ENCODE results near the gene MISFA. TPM values are rescaled to one million over a fixed set of nuclear protein-coding genes. Genes with fewer than 3 reads are reported as not detected.
A peak's percentile ranks its signal among the peaks of the same experiment; 100 is the strongest.

Gene MISFA
- total and polyA plus RNA-seq, 2 experiments from 2014 or later = 5.1 TPM; not detected in 1

DNA sequence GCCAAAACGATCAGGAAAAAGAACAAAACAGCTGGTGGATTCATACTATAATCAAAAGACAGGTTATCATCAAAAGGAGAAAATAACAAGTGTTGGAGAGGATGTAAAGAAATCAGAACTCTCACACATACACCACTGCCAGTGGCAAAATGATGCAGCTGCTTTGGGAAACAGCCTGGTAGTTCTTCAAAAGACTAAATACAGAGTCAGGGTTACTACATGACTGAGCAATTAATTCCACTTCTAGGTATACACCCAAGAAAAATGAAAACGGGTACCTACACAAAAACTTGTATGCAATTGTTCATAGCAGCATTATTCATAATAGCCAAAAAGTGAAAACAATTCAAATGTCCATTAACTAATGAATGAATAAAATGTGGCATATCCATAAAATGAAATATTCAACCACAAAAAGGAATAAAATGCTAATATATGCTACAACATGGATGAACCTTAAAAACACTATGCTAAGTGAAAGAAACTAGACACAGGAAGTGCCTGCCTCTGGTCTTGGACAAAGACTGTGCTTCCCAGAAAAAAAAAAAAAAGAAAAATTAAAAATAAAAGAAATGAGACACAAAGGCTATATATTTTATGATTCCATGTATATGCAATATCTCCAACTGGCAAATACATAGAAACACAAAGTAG lies 19.3 kb upstream of the MISFA start:
- H3K27ac Mint-ChIP-seq = no peak overlapping the region
- peaks cover 3% of the 10 kb centered on the region; the same call in 1 of the 3 replicates for H3K4me1 Mint-ChIP-seq
- no peaks in the 10 kb centered on the region for H3K9me3 Mint-ChIP-seq
- Histone ChIP-seq H3K4me1 (ENCODE audit: insufficient read depth) (peaks cover 5% of the 10 kb centered on the region; the same call in 1 of the 2 replicates), H3K9me2 (ENCODE audit: insufficient read depth) (no peaks in the 10 kb centered on the region), H3K79me2 (replicated peaks; ENCODE audit: insufficient read depth) (no peaks in the 10 kb centered on the region), H3K27me3 (ENCODE audit: insufficient read depth) (no peaks in the 10 kb centered on the region), H3K4me2 (no peak overlapping the region), H3K4me3 (no peak overlapping the region), H4K20me1 (replicated peaks; ENCODE audit: insufficient read depth) (no peaks in the 10 kb centered on the region; the same call in 1 of the 2 replicates), H3K36me3 (ENCODE audit: insufficient read depth) (no peaks in the 10 kb centered on the region), H2AFZ (no peak overlapping the region), H3F3A (replicated peaks; ENCODE audit: low read depth) (no peaks in the 10 kb centered on the region), H3K27ac (ENCODE audit: low read depth) (no peak overlapping the region)
- ATAC-seq = no peak
- DNase-seq (ENCODE audit: low spot score) = no peak
- TF ChIP-seq EZH2phosphoT487 (IDR thresholded peaks at IDR 0.05; ENCODE audit: unreplicated experiment) (no peak), ZNF331 (CRISPR knock-in tag; IDR thresholded peaks at IDR 0.05; ENCODE audit: low read depth) (no peak), NANOG (IDR thresholded peaks at IDR 0.05; ENCODE audit: borderline replicate concordance) (no peak), CTCF (conservative IDR thresholded peaks at IDR 0.05; ENCODE audit: low read depth in 2 of 2) (no peak), ZNF114 (CRISPR knock-in tag; IDR thresholded peaks at IDR 0.05) (no peak), CREB1 (CRISPR knock-in tag; IDR thresholded peaks at IDR 0.05; ENCODE audit: low read depth) (no peak), JUNB (IDR thresholded peaks at IDR 0.05; ENCODE audit: unreplicated experiment) (no peak), EZH2 (IDR thresholded peaks at IDR 0.05; ENCODE audit: low read depth, unreplicated experiment) (no peak), POLR2AphosphoS5 (IDR thresholded peaks at IDR 0.05; ENCODE audit: low read depth) (no peak)
- peaks cover 3% of the 10 kb centered on the region; the same call in 2 of the 3 replicates for H3K36me3 Mint-ChIP-seq (ENCODE audit: low read depth)
- H3K27me3 Mint-ChIP-seq (ENCODE audit: insufficient read depth, low read depth, poor library complexity) = peaks cover 5% of the 10 kb centered on the region
- H3K4me3 Mint-ChIP-seq = no peak overlapping the region

GRCh38 chr11:18581825-18582224 lies 17.8 kb upstream of the MISFA start:
- H3K9me2 ChIP-seq (ENCODE audit: insufficient read depth) = no peaks in the 10 kb centered on the region
- H3K4me1 ChIP-seq (ENCODE audit: insufficient read depth) = peaks cover 5% of the 10 kb centered on the region; the same call in 1 of the 2 replicates
- H3K36me3 Mint-ChIP-seq (ENCODE audit: low read depth) = no peaks in the 10 kb centered on the region
- H3K36me3 ChIP-seq (ENCODE audit: insufficient read depth) = no peaks in the 10 kb centered on the region
- no peaks in the 10 kb centered on the region for H3K27me3 ChIP-seq (ENCODE audit: insufficient read depth)
- peaks cover 3% of the 10 kb centered on the region; the same call in 1 of the 3 replicates for H3K4me1 Mint-ChIP-seq
- DNase-seq (ENCODE audit: low spot score) (no peak), ATAC-seq (no peak)
- no peak overlapping the region for H2AFZ ChIP-seq
- no peak overlapping the region for H3K27ac Mint-ChIP-seq
- no peak overlapping the region for H3K4me3 Mint-ChIP-seq
- H3K9me3 Mint-ChIP-seq = no peaks in the 10 kb centered on the region
- H3K4me3 ChIP-seq = no peak overlapping the region
- no peaks in the 10 kb centered on the region; the same call in 1 of the 2 replicates for H4K20me1 ChIP-seq (replicated peaks; ENCODE audit: insufficient read depth)
- H3K27ac ChIP-seq (ENCODE audit: low read depth) = peak overlapping the region; percentile 55; the same call in 1 of the 2 replicates
- peaks cover 4% of the 10 kb centered on the region; the same call in 1 of the 2 replicates for H3K79me2 ChIP-seq (replicated peaks; ENCODE audit: insufficient read depth)
- H3F3A ChIP-seq (replicated peaks; ENCODE audit: low read depth) = no peaks in the 10 kb centered on the region
- peaks cover 5% of the 10 kb centered on the region for H3K27me3 Mint-ChIP-seq (ENCODE audit: insufficient read depth, low read depth, poor library complexity)
- H3K4me2 ChIP-seq = no peak overlapping the region
- TF ChIP-seq ZNF331 (CRISPR knock-in tag; IDR thresholded peaks at IDR 0.05; ENCODE audit: low read depth) = no peak
- TF ChIP-seq CREB1 (CRISPR knock-in tag; IDR thresholded peaks at IDR 0.05; ENCODE audit: low read depth) = no peak
- TF ChIP-seq NANOG (IDR thresholded peaks at IDR 0.05; ENCODE audit: borderline replicate concordance) = no peak
- no peak for TF ChIP-seq EZH2 (IDR thresholded peaks at IDR 0.05; ENCODE audit: low read depth, unreplicated experiment)
- TF ChIP-seq, protein P1, sequence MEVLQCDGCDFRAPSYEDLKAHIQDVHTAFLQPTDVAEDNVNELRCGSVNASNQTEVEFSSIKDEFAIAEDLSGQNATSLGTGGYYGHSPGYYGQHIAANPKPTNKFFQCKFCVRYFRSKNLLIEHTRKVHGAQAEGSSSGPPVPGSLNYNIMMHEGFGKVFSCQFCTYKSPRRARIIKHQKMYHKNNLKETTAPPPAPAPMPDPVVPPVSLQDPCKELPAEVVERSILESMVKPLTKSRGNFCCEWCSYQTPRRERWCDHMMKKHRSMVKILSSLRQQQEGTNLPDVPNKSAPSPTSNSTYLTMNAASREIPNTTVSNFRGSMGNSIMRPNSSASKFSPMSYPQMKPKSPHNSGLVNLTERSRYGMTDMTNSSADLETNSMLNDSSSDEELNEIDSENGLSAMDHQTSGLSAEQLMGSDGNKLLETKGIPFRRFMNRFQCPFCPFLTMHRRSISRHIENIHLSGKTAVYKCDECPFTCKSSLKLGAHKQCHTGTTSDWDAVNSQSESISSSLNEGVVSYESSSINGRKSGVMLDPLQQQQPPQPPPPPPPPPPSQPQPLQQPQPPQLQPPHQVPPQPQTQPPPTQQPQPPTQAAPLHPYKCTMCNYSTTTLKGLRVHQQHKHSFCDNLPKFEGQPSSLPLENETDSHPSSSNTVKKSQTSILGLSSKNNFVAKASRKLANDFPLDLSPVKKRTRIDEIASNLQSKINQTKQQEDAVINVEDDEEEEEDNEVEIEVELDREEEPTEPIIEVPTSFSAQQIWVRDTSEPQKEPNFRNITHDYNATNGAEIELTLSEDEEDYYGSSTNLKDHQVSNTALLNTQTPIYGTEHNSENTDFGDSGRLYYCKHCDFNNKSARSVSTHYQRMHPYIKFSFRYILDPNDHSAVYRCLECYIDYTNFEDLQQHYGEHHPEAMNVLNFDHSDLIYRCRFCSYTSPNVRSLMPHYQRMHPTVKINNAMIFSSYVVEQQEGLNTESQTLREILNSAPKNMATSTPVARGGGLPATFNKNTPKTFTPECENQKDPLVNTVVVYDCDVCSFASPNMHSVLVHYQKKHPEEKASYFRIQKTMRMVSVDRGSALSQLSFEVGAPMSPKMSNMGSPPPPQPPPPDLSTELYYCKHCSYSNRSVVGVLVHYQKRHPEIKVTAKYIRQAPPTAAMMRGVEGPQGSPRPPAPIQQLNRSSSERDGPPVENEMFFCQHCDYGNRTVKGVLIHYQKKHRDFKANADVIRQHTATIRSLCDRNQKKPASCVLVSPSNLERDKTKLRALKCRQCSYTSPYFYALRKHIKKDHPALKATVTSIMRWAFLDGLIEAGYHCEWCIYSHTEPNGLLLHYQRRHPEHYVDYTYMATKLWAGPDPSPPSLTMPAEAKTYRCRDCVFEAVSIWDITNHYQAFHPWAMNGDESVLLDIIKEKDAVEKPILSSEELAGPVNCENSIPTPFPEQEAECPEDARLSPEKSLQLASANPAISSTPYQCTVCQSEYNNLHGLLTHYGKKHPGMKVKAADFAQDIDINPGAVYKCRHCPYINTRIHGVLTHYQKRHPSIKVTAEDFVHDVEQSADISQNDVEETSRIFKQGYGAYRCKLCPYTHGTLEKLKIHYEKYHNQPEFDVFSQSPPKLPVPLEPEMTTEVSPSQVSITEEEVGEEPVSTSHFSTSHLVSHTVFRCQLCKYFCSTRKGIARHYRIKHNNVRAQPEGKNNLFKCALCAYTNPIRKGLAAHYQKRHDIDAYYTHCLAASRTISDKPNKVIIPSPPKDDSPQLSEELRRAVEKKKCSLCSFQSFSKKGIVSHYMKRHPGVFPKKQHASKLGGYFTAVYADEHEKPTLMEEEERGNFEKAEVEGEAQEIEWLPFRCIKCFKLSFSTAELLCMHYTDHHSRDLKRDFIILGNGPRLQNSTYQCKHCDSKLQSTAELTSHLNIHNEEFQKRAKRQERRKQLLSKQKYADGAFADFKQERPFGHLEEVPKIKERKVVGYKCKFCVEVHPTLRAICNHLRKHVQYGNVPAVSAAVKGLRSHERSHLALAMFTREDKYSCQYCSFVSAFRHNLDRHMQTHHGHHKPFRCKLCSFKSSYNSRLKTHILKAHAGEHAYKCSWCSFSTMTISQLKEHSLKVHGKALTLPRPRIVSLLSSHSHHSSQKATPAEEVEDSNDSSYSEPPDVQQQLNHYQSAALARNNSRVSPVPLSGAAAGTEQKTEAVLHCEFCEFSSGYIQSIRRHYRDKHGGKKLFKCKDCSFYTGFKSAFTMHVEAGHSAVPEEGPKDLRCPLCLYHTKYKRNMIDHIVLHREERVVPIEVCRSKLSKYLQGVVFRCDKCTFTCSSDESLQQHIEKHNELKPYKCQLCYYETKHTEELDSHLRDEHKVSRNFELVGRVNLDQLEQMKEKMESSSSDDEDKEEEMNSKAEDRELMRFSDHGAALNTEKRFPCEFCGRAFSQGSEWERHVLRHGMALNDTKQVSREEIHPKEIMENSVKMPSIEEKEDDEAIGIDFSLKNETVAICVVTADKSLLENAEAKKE (CRISPR knock-in tag; IDR thresholded peaks at IDR 0.05) = no peak
- no peak for TF ChIP-seq ZNF114 (CRISPR knock-in tag; IDR thresholded peaks at IDR 0.05)
- no peak for TF ChIP-seq STAT1 (IDR thresholded peaks at IDR 0.05; ENCODE audit: unreplicated experiment)
